ACHN (cell line): ENCODE results near the gene SRSF2.
"Not testable (repeated sequence)": the region's sequence is repeated elsewhere in the genome, so short reads cannot be mapped to it uniquely, and the experiment has no call there.

Experiments
- DNase-seq: peaks from one replicate; pipeline ENCODE4 v3.0.0-alpha.2; 2015
- in situ Hi-C: cut with HindIII; loops from 2 replicates; pipeline ENCODE4 v1.10.0; 2017; ENCODE audit warnings: low sequenced_read_pairs, low pct_ligation_motif_present, low pct_unique_long_range_greater_than_20kb

SRSF2 gene

GRCh38 chr17:76740329-76741118 is 3.4 kb upstream of the SRSF2 start:
- in situ Hi-C loops: no loop called here
- no peak for DNase-seq

- in situ Hi-C loops, DNase-seq: not testable (repeated sequence)
These were observed 2.5 kb upstream of the SRSF2 start for GRCh38 chr17:76739568-76740115.

GRCh38 chr17:76738468-76738850 is 1.3 kb upstream of the SRSF2 start:
- DNase-seq: no peak
- in situ Hi-C loops: no loop called here

GRCh38 chr17:76737676-76738467 is 741 bp upstream of the SRSF2 start, which contains the start of gene MFSD11:
MFSD11 (plus strand) TSS chr17:76738119; CDS start chr17:76738353, 234 bp downstream.
- DNase-seq: peak; percentile 93
- in situ Hi-C loops: no loop called here

- in situ Hi-C loops: no loop called here
- DNase-seq: peak; percentile 66
These were observed 616 bp downstream of the SRSF2 start for GRCh38 chr17:76736349-76737081.

- no peak for DNase-seq
- in situ Hi-C loops: no loop called here
These were observed 1.4 kb downstream of the SRSF2 start for GRCh38 chr17:76735586-76736348.

GRCh38 chr17:76735006-76735405 is 2.1 kb downstream of the SRSF2 start:
- peak; percentile 46 for DNase-seq
- in situ Hi-C loops: no loop called here

GRCh38 chr17:76734080-76734840 is 2.9 kb downstream of the SRSF2 start:
- no peak for DNase-seq
- in situ Hi-C loops: no loop called here

GRCh38 chr17:76733618-76733957 is 3.5 kb downstream of the SRSF2 start:
- DNase-seq: no peak
- in situ Hi-C loops: no loop called here

- no peak for DNase-seq
- in situ Hi-C loops: no loop called here
These were observed 4.2 kb downstream of the SRSF2 start for GRCh38 chr17:76732734-76733617.

- DNase-seq, in situ Hi-C loops: not testable (repeated sequence)
These were observed 5.1 kb downstream of the SRSF2 start for GRCh38 chr17:76731800-76732733.

GRCh38 chr17:76727745-76728456 is 9.2 kb downstream of the SRSF2 start:
- peak; percentile 74 for DNase-seq
- in situ Hi-C loops: no loop called here

GRCh38 chr17:76726776-76727718 is 10.1 kb downstream of the SRSF2 start, which contains the start of gene METTL23:
METTL23 (plus strand) TSS chr17:76726839; CDS start chr17:76729711, 2,872 bp downstream.
- peak; percentile 86 for DNase-seq
- in situ Hi-C loops: no loop called here

GRCh38 chr17:76726231-76726775 is 10.8 kb downstream of the SRSF2 start, which contains the start of gene JMJD6:
JMJD6 (minus strand) TSS chr17:76726606; CDS start chr17:76726475, 131 bp downstream.
- DNase-seq: peak; percentile 96
- in situ Hi-C loops: no loop called here
